SIG-M5 (cell line): ENCODE results near the gene CLN6.
"Not testable (repeated sequence)": the region's sequence is repeated elsewhere in the genome, so short reads cannot be mapped to it uniquely, and the experiment has no call there.

ENCODE experiments used
- DNase-seq: peaks from one replicate; lab custom pipeline; 2025; lab: John Stamatoyannopoulos, UW

Gene CLN6

DNA sequence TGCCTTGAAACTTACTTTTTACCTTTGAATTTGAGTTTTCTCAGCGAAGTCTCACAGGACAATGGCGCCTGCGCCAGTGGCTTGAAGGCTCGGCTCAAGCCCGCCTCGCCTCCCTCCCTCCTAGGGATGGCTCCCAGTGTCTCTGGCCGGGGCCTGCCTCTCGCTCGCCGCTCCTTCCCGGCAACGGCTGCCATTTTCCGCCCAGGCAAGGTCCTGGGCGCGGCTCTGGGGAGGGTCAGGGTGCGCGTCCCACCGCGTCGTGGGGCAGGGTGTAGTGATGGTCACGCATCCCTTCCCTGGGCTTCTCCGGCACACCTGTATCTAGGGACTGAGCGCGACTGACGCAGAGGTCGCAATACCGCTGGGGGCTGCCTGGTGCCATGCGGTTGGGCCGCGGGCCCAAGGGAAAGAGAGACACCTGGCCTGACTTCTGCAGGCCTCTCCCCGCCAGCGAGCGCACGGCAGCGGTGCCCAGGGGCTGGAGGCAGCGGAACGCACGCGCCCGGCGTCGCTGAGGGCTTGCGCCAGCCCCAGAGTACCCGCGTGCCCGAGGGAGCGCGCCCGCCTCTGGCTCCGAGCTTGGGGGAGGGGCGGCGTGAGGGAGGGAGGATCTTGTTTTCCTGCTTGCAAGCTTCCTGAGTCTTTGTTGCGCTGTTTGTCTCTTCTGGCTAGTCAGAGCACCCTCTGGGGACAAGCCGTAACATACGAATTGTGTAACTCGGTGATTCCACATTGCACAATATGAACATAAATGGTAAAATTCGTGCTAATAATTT, 27.3 kb upstream of the CLN6 start:
- DNase-seq, result peak; percentile 70

DNA sequence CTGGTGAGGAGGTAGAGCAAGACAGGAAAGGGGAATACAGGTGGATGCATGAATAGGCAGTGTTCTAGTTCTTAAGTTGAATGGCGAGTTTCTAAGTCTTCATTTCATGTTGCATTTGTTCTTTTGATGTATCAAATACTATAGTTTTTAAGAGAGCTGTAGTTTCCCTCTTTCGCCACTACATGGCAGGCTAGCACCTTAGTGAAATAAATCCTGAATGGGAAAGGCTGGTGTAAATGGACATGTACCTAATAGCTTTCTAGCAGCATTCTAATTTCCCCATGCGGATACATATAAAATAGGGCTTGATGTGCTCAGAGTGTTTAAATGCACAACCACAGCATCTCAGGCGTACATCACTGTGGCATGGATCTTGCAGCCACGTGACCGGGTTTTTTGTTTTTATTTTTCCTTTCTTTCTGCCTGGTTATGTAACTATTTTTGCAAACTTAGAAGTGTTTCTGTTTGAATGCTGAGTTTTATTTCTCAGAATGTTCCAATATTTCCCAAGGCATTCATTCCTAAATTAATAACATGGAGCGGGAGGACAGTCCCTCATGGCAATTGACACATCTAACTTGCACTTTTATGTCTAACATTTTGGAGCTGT, 23.5 kb upstream of the CLN6 start:
- peak; percentile 38 for DNase-seq

DNA sequence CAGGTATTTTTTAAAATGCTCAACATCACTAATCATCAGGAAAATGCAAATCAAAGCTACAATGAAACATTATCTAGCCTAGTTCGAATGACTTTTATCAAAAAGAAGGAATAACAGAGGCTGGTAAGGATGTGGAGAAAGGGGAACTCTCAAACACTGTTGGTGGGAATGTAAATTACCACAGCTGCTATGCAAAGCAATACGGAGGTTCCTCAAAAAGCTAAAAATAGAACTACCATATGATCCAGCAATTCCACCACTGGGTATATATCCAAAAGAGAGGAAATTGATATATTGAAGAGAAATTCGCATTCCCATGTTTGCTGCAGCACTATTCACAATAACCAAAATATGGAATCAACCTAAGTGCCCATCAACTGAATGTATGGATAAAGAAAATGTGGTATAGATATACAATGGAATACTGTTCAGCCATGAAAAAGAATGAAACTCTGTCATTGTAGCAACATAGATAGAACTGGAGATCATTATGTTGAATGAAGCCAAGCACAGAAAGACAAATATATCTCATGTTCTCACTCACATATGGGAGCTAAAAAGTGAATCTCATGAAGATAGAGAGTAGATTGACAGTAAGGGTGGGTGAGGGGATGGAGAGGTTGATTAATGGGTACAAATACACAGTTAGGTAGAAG, 19.7 kb upstream of the CLN6 start:
- no peak for DNase-seq

DNA sequence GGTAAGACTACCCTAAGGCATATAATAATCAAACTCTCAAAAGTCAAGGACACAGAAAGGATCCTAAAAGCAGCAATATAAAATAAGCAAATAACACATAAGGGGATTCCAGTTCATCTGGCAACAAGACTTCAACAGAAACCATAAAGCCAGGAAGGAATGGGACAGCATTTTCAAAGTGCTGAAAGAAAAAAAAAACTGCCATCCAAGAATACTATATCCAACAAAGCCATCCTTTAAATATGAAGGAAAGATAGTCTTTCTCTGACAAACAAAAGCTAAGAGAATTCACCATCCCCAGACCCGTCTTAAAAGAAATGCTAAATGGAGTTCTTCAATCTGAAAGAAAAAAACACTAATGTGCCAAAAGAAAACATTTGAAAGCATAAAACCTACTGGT, 14.7 kb upstream of the CLN6 start:
- no peak for DNase-seq

DNA sequence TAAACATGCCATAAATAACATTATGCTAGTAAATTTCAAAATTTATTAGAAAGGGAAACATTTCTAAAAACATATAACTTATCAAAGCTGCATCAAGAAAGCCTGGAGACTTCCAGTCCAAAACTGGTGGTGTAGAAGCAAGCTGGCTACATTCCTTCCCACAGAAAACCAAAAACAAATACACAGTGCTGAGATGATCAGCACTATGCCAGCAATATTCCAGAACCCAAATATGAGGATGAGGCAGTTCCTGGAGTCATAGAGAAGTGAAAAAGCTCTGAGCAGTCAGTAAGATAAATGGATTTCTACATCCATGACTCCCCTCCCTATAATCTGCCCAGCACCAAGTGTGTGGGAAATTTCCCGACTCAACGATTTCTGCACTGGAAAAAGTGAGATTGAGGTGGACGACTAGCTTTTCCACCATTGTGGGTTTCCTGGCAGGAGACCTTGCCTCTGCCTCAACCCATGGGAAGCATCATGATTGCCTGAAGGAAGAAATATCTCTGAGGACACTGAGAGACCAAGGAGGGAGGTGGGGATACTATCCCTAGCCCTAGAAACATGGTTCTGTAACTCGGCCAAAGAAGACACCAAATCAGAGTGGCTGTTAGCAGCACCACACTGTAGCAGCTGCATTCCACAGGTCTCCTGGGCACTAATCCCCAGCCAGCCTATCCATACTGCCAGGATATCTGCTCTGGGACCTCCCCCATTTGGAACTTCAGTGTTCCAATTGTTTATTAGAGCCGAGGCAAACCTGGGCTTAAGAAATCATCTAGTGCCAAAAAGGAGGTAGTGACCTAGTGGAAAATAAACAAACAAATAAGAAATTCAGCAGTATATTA, 11.8 kb upstream of the CLN6 start:
- no peak for DNase-seq

DNA sequence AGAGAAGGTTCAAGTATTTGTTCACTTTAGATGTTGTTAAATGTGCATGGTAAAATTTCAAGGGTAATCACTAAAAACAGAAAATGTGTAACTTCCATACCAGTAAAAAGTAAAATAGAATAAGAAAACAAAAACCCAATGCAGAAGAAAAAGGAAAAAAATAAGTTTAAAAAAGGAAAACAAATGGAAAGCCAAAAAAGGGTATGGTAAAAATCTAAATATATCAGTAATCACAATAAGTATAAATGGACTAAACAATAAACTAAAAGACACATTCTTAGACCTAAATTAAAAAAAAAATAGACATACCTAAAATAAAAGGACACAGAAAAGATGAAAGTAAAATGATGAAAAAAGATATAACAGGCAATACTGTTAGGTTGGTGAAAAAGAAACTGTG, 9.5 kb upstream of the CLN6 start:
- no peak for DNase-seq

DNA sequence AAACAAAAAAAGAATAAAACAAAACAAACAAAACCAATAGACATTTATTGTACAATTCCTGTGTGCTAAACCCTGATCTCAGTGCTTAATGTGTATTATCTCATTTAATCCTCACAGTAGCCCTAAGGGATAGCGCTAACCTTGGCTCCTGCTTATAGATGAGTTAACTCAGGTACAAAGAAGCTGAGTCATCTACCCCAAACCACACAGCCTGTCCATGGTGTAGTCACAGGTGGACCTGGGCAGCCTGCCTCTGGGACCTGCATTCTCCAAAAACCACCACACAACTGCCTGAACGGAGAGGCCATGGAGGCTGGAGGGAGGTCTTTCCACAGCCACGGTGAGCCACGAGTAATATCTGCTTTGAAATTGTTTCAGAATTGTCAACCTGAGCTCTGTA, 5.5 kb upstream of the CLN6 start:
- DNase-seq, result no peak

DNA sequence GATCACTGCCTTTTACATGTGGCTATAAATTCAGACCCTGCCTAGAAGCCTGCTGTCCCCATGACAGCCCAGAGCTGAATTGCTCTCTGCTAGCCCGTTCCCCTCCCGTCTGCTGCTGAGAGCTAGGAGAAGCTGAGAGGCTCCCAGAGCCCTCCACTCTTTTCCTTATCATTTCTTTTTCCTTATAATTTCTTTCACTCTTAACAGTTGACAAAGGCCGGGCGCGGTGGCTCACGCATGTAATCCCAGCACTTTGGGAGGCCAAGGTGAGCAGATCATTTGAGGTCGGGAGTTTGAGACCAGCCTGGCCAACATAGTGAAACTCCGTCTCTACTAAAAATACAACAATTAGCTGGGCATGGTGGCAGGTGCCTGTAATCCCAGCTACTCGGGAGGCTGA, 5.0 kb upstream of the CLN6 start:
- DNase-seq, result not testable (repeated sequence)

DNA sequence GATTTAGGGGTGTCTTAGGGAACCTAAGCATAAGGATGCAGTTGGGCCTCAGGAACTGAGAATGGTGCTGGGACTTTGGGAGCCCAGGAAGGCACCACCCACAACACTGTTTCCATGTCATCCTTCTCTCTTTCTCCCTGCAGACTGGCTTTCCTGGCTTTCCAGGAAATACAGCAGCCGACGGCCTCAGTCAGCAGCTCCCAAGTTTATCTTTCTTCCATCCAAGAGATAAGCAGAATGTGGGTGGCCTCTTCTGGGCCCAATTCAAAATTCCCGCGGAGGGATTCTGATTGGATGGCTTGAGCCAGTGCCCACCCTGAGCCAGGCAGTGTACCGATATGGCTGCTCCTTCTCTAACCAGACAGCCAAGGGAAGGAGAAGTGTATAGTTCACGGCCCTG, 4.5 kb upstream of the CLN6 start:
- DNase-seq, result no peak

DNA sequence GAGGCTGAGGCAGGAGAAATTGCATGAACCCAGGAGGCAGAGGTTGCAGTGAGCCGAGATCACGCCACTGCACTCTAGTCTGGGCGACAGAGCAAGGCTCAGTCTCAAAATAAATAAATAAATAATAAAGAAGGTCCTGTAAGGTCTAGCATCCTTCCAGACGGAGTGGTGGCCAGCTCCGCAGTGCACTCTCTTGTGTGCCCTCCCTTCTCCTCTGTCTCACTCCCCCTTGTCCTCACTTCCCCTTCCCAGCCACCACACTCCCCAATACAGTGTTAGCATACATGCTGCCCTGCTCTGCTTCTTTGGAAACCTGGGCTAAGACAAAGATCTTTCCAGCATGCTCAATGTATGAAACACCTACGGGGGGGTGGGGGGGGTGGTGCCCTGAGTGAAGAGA, 3.4 kb upstream of the CLN6 start:
- DNase-seq, result peak; percentile 44

DNA sequence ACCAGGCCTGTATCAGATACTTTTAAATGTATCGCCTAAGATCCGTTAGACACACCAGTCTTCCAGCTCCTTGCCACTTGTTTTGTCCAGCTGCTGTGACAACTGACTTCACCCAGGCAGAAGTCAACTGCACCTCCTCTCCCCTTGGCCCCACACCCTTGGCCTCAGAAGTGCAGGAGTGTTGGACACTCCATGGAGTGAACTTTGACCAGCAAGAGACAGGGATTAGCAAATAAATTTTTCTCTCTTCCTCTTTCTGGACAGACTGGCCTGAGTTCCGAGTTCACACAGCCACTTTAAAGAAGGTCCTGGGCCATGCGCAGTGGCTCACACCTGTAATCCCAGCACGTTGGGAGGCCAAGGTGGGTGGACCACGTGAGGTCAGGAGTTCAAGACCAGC, 2.9 kb upstream of the CLN6 start:
- no peak for DNase-seq

DNA sequence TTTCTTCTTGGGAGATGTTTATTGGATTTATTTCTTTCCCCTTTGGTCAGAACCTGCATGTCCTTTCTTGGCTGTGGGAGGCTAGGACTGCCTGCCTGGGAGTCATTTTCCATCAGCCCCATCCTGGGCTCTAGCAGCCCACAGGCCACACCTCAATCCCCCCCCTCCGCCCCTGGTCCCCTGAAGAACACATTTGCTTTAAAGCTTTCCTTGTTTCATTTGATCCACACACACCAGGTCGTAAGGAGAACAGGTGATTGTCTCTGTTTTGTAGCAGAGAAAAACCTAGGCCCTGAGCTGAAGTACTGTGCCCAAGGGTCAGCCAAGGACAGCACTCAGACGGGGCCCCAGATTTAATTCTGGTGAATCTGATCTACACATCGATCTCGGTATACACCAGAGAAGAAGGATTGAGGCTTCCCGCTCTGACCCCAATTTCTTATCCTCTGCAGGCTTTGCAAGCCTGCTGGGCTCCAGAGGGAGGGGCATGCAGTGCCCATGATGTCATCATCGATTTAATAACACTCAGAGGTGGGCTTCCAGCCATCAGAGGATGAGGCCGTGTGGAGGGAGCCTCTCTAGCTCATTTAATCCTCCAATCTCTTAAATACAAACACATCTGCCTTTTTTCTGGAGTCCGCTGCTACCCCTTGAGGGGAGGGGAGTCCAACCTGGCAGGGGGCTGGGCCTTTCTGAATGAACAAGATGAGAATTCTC, 1.7 kb upstream of the CLN6 start:
- DNase-seq, result no peak

DNA sequence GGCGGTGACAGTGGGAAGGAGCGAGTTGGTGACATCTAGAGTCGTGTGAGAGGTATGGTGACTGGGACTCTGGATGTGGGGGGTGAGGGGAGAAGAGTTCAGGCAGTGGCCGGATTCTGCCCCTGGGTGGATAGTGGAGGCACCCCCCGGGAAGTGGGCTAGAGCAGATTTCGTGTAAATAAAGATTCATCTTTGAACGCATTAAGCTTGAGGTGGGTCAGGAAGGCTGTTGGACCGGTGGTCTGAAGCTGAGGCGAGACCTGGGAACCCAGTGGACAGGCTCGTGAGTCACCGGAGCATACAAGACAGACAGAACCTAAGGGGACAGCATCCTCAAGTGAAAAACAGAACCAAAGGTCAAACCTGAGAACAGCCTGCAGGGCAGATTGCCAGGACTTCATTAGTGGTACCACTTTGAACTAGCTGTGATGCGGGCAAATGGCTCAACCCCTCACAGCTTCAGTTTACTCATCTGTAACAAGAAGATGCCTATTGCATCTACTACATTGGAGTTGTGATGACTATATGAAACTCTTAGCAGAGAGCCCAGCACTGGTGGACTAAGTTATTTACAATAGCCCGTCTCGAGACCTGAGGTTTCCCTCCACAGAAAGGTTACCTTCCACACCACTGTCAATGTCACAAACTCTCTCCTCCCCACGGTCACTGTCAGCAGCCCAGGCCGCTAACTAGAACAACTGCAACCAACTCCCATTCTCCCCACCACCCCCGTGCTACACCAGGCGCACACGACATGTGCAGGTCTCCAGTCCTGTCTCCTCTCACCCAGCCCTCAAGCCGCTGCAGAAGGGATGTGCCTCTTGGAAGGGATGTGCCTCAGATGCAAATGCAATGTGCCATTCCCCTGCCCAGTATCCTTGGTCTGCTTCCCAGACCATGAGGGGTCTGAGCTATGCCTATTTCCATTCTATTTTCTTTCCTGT, 901 bp upstream of the CLN6 start:
- no peak for DNase-seq

DNA sequence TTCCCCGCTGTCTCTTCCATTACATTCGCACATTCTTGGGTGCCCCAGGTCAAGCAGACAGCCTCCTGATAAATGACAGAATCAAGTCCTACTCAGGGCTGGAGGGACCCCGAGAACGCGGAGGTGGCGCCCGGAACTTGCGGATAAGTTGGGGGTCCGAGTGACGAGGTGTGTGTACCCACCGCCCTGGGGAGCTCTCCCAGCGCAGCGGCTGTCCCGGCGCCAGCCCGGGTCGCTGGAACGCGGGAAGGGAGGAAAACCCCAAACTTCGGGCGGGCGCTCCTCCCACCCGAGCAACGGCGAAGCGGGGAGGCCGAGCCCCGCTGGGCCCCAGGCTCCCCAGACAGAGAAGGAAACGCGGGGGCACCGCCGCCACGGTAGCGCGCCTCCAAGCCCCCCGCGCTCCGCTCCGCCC, 550 bp downstream of the CLN6 start:
- DNase-seq, result no peak

DNA sequence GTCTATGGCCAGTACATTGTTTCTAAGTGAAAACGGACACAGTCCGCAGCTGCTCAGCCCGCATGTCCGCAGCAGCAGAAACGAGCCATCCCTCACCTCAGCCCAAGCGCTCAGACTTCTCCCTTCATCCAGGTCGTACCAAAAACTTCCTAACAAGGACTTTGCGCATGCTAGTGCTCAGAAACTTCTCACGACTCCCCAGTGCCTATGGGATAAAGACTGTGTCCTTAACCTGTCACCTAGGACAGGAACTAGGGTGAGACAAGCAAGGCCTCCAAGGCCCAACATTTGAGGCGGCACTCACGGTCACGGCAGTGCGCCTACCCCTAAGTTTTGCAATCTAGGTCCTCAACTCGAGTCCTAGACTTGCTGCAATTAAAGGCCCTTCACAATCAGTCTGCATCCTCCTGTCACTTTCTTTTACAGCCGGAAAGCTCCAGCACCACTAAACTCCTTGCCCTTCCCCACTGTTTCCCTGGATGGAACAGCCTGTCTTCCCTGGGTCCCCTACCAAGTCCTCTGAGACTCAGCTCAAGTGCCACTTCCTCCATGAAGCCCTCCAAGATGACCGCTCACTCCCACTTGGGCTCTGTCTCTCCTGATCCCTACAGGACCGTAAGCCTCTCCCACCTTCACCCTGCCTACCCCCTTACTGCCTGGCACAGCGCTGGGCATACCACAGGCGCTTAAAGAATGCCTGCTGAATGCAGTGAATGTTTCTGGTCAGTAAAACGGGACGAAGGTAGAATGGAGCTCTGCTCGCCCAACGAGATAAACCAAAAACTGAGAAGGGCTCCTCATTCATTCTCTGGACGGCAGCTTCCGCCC, 1.2 kb downstream of the CLN6 start:
- no peak for DNase-seq

DNA sequence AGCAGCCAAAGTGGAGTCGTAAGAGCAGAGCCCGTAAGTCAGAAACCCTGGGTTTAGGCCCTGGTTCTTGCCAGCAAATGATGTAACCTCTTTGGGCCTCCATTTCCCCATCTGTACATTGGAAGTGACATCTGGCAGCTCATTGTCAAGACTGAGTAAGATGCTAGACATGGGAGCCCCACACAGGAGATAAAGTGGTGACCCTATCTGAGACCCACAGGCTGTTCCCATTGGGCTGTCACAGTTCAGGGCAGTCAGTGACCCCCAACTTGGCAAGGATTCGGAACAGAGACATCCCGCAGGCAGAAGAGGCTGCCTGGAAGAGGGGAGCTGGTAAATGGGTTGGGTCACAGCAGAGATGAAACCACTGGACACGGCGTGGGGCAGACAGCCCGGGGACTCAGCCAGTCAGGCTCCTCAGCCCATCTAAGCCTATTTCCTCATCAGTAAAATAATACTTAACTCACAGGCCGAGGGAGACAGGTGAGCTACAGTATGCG, 1.8 kb downstream of the CLN6 start:
- no peak for DNase-seq

DNA sequence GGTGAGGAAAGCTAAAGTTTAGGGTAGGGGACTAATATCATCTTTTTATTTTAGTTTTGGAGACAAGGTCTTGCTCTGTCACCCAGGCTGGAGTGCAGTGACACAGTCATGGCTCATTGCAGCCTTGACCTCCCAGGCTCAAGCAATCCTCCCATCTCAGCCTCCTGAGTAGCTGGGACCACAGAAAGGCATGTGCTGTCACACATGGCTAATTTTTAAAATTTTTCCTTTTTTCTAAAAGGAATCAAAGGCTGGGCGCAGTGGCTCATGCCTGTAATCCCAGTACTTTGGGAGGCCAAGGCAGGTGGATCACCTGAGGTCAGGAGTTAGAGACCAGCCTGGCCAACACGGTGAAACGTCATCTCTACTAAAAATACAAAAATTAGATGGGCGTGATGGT, 4.1 kb downstream of the CLN6 start:
- not testable (repeated sequence) for DNase-seq

DNA sequence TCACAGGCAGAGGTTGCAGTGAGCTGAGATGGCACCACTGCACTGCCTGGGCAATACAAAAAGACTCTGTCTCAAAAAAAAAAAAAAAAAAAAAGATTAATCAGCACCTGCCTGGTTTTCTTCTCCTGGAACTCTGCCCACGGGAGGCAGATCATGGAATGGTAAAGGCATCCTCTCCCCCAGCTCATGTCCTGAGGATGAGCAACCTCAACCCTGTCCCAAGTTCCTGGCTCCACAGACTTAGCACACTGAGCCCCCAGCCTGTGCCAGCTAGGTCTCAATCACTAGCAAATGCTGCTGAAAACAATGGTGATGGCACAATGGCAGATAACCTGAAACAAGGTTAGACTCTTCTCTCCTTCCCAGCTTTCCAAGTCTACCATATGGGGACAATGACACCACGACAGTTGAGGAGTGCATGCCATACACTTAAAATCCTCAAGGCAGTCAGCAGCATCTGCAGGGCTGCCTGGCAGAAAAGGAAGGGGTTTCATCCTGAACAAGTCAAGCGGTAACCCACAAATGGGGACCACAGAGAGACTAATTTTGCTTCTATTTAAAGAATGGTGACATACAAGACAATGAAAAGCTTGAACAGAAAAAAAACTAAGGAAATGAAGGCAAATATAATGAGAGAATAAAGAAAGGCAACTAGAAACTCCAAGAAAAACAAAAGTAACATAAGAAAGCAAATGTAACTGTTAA, 4.8 kb downstream of the CLN6 start:
- no peak for DNase-seq

DNA sequence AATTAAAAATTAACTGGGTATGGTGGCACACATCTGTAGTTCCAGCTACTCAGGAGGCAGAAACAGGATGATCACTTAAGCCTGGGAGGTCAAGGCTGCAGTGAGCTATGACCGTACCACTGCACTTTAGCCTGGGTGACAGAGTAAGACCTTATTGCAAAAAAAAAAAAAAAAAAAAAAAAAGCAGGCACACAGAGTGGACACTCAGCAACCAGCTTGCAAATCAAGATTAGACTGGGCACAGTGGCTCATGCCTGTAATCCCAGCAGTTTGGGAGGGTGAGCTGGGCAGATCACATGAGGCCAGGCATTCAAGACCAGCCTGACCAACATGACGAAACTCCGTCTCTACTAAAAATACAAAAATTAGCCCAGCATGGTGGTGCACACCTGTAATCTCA, 5.4 kb downstream of the CLN6 start:
- DNase-seq, result no peak
